Central memory CD4-positive, alpha-beta T cell (primary cell): ENCODE measurements around the gene CYFIP1.

Experiments used
- DNase-seq: peaks from one replicate; pipeline ENCODE4 v3.0.0; 2022

Gene CYFIP1

GRCh38 chr15:22916606-22917350, 63.4 kb downstream of the CYFIP1 start:
- DNase-seq: no peak

DNA sequence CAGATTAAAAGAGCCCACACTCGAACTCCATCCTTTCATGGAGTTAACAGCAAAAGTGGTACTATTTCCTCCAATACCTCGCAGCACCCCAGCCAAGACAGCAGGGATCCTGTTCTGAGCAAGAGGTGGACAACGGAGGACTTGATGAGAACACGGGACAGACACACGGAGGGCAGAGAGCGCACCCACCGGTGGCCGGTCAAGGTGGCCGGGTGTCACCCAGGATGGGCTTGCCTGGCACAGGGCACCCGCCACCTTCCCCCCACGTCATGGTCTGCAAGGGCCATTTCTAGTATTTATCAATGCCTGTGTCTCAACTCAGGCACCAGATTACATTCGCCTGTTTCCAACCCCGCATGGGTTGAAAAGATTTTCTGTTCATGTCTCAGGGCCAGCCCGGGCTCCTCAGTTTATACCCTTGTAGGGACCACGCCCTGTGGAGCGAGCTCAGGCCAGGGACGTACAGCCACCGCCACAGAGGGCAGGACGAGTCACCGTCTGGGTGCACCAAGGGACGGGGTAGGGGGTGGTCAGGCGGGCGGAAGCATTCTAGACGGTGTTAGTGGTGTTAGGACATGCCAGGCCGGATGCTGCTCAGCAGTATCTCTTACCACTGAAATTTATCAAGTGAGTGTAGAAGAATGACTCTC, 64.2 kb downstream of the CYFIP1 start:
- no peak for DNase-seq

DNA sequence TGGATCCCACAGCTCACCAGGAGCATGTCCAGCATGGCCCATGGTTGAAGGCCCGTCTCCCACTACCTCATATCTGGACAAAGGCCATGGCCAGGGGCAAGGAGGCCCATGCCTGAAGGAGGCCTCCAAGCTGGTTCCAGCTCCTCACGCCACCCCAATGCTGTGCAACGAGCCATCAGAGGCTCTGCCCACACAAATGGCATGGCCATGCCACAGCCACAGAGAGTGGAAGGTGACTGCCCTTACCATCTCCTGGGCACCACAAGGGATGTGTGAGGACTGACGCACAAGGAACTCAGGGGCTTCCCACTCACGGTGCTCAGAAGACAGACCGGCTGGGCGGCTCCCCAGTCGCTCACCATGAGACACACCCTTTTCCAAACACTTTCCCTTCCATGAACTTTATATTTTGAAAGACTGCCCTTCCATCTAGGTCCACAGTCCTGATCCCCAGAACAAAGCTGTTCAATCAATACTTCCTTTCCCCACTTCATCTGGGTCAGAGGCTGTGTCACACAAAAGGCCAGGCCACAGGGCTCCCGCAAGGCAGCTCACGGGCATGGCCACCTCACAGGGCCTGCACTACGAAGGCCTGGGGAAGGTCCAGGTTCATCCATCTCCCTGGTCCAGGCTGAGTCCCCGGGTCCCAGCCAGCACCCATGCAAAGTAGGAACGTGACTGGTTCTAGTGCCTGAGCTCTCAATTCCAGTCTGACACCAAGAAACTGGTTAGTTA, 66.4 kb downstream of the CYFIP1 start:
- DNase-seq: no peak

- DNase-seq: no peak
Measured at GRCh38 chr15:22912256-22912655, 67.9 kb downstream of the CYFIP1 start.

DNA sequence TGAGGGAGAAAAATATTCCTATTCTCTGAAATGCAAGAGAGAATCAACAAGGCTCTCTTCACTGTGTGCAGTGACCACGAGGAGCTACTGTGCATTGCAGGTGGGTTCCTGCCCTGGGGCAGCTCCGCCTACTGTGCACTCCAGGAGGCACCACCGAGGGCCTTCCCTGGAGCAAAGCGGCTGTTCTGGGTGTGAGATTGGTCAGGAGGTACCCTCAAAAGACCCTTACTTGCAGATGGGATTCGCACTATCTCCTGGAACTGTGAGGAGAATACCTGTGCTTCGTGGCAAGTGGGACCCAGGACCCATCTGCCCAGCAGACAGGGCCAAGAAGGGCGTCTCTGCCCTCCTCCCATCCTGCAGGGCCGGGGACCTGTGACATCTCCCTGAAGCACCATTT, 68.9 kb downstream of the CYFIP1 start:
- no peak for DNase-seq

DNA sequence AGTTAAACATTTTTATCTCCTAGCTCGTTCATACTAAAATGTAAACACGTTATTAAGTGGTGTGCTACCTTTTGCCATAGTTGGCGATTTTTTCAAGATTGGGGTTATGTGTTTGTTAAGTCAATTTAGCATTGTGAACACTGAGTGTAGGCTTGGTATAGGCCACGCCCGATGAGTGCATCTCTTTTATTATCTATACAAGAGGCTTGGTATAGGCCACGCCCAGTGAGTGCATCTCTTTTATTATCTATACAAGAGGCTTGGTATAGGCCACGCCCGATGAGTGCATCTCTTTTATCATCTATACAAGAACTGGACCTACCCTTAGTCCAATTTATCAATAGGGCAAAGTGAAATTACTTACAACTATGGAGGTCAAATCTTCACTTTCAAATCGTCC, 71.3 kb downstream of the CYFIP1 start:
- DNase-seq: no peak

GRCh38 chr15:22907161-22907950, 72.8 kb downstream of the CYFIP1 start:
- DNase-seq: no peak

- DNase-seq: no peak
Measured at GRCh38 chr15:22904736-22905135, 75.4 kb downstream of the CYFIP1 start.

GRCh38 chr15:22903961-22904534, 76.1 kb downstream of the CYFIP1 start:
- no peak for DNase-seq

- DNase-seq: no peak
Measured at GRCh38 chr15:22903427-22903826, 76.7 kb downstream of the CYFIP1 start.

GRCh38 chr15:22902981-22903380, 77.2 kb downstream of the CYFIP1 start:
- no peak for DNase-seq

- no peak for DNase-seq
Measured at GRCh38 chr15:22902578-22902977, 77.6 kb downstream of the CYFIP1 start.

DNA sequence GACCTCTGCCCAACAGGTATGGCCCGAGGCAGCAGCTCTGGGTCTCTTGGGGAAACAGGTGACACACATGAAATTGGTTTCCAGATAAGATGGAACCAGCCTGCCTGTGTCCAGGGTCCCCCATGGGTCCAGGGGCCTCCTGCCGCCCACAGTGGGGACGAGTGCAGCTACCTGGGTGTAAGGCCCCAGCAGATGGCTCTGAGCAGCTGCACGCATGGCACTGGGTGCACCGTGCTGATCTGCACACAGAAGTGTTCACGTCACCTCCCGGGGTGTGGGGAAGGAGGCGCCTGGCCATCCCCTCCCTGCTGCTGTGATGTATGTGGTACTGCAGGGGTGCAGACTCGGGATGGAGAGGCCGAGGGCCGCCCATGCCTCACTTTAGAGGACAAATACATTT, 78.1 kb downstream of the CYFIP1 start:
- no peak for DNase-seq

- no peak for DNase-seq
Measured at GRCh38 chr15:22895465-22896190, 84.5 kb downstream of the CYFIP1 start.

- DNase-seq: no peak
Measured at GRCh38 chr15:22893881-22894280, 86.3 kb downstream of the CYFIP1 start.

- no peak for DNase-seq
Measured at GRCh38 chr15:22893081-22893480, 87.1 kb downstream of the CYFIP1 start.

GRCh38 chr15:22892333-22892732, 87.8 kb downstream of the CYFIP1 start:
- DNase-seq: no peak

- no peak for DNase-seq
Measured at GRCh38 chr15:22891426-22892210, 88.5 kb downstream of the CYFIP1 start.

GRCh38 chr15:22890296-22890695, 89.9 kb downstream of the CYFIP1 start:
- no peak for DNase-seq

- no peak for DNase-seq
Measured at GRCh38 chr15:22889146-22889818, 90.9 kb downstream of the CYFIP1 start.
